Measurements from ENCODE around the gene RBFA.
A peak's percentile ranks its signal among the peaks of the same experiment; 100 is the strongest.
"Not testable (repeated sequence)": the region's sequence is repeated elsewhere in the genome, so short reads cannot be mapped to it uniquely, and the experiment has no call there.

Gene RBFA

GRCh38 chr18:80002468-80002867 is 31.8 kb upstream of the RBFA start:
- Histone ChIP-seq H3K36me3 (ENCODE audit: control insufficient read depth, insufficient read depth, low read length) (no peaks in the 10 kb centered on the region), H3K27ac (ENCODE audit: low read depth, low read length) (no peak overlapping the region)

GRCh38 chr18:80004600-80005342 is 29.5 kb upstream of the RBFA start:
- no peak overlapping the region for H3K9ac ChIP-seq (ENCODE audit: low read length)
- no peak overlapping the region for H3K27ac ChIP-seq (ENCODE audit: low read depth, low read length)
- H3K27me3 ChIP-seq (ENCODE audit: control insufficient read depth, insufficient read depth, low read length), result no peaks in the 10 kb centered on the region
- peaks cover 48% of the 10 kb centered on the region for H3K9me3 ChIP-seq (ENCODE audit: control insufficient read depth, insufficient read depth, low read depth, low read length)
- no peak overlapping the region for H3K4me3 ChIP-seq (ENCODE audit: low read depth, low read length)
- no peaks in the 10 kb centered on the region for H3K36me3 ChIP-seq (ENCODE audit: control insufficient read depth, insufficient read depth, low read length)
- no peaks in the 10 kb centered on the region for H3K4me1 ChIP-seq (ENCODE audit: control insufficient read depth, insufficient read depth, low read length)

More at GRCh38 chr18:80002468-80002867, 31.8 kb upstream of the RBFA start:
- Histone ChIP-seq H3K4me3 (ENCODE audit: low read depth, low read length) (no peak overlapping the region), H3K4me1 (ENCODE audit: control insufficient read depth, insufficient read depth, low read length) (no peaks in the 10 kb centered on the region), H3K9ac (ENCODE audit: low read length) (no peak overlapping the region), H3K9me3 (ENCODE audit: control insufficient read depth, insufficient read depth, low read depth, low read length) (peaks cover 34% of the 10 kb centered on the region), H3K27me3 (ENCODE audit: control insufficient read depth, insufficient read depth, low read length) (no peaks in the 10 kb centered on the region)

GRCh38 chr18:80006724-80007123 is 27.5 kb upstream of the RBFA start:
- H3K27me3 ChIP-seq (ENCODE audit: control insufficient read depth, insufficient read depth, low read length), result no peaks in the 10 kb centered on the region
- H3K4me1 ChIP-seq (ENCODE audit: control insufficient read depth, insufficient read depth, low read length), result no peaks in the 10 kb centered on the region
- H3K4me3 ChIP-seq (ENCODE audit: low read depth, low read length), result no peak overlapping the region
- peaks cover 36% of the 10 kb centered on the region for H3K9me3 ChIP-seq (ENCODE audit: control insufficient read depth, insufficient read depth, low read depth, low read length)
- H3K9ac ChIP-seq (ENCODE audit: low read length), result no peak overlapping the region
- H3K27ac ChIP-seq (ENCODE audit: low read depth, low read length), result 0 out of 2 replicates have a peak overlapping the region, but pooled peaks have one; percentile 41
- no peaks in the 10 kb centered on the region for H3K36me3 ChIP-seq (ENCODE audit: control insufficient read depth, insufficient read depth, low read length)

- H3K27ac ChIP-seq (ENCODE audit: low read depth, low read length), result no peak overlapping the region
Measured at GRCh38 chr18:80009661-80010550, 24.3 kb upstream of the RBFA start.

GRCh38 chr18:80010551-80010906 is 23.7 kb upstream of the RBFA start:
- Histone ChIP-seq H3K36me3 (ENCODE audit: control insufficient read depth, insufficient read depth, low read length) (no peaks in the 10 kb centered on the region), H3K27ac (ENCODE audit: low read depth, low read length) (no peak overlapping the region)

More at GRCh38 chr18:80009661-80010550, 24.3 kb upstream of the RBFA start:
- H3K9me3 ChIP-seq (ENCODE audit: control insufficient read depth, insufficient read depth, low read depth, low read length), result peaks cover 39% of the 10 kb centered on the region
- H3K4me3 ChIP-seq (ENCODE audit: low read depth, low read length), result no peak overlapping the region
- H3K36me3 ChIP-seq (ENCODE audit: control insufficient read depth, insufficient read depth, low read length), result no peaks in the 10 kb centered on the region
- no peak overlapping the region for H3K9ac ChIP-seq (ENCODE audit: low read length)
- H3K4me1 ChIP-seq (ENCODE audit: control insufficient read depth, insufficient read depth, low read length), result no peaks in the 10 kb centered on the region
- no peaks in the 10 kb centered on the region for H3K27me3 ChIP-seq (ENCODE audit: control insufficient read depth, insufficient read depth, low read length)

GRCh38 chr18:80011496-80012137 is 22.6 kb upstream of the RBFA start:
- H3K9me3 ChIP-seq (ENCODE audit: control insufficient read depth, insufficient read depth, low read depth, low read length), result peaks cover 39% of the 10 kb centered on the region
- H3K36me3 ChIP-seq (ENCODE audit: control insufficient read depth, insufficient read depth, low read length); H3K4me3 ChIP-seq (ENCODE audit: low read depth, low read length); H3K4me1 ChIP-seq (ENCODE audit: control insufficient read depth, insufficient read depth, low read length); H3K9ac ChIP-seq (ENCODE audit: low read length); H3K27me3 ChIP-seq (ENCODE audit: control insufficient read depth, insufficient read depth, low read length); H3K27ac ChIP-seq (ENCODE audit: low read depth, low read length): not testable (repeated sequence)

More at GRCh38 chr18:80010551-80010906, 23.7 kb upstream of the RBFA start:
- H3K4me3 ChIP-seq (ENCODE audit: low read depth, low read length), result no peak overlapping the region
- no peaks in the 10 kb centered on the region for H3K27me3 ChIP-seq (ENCODE audit: control insufficient read depth, insufficient read depth, low read length)
- no peak overlapping the region for H3K9ac ChIP-seq (ENCODE audit: low read length)
- H3K9me3 ChIP-seq (ENCODE audit: control insufficient read depth, insufficient read depth, low read depth, low read length), result peaks cover 39% of the 10 kb centered on the region
- no peaks in the 10 kb centered on the region for H3K4me1 ChIP-seq (ENCODE audit: control insufficient read depth, insufficient read depth, low read length)

GRCh38 chr18:80012714-80013113 is 21.5 kb upstream of the RBFA start:
- Histone ChIP-seq H3K4me3 (ENCODE audit: low read depth, low read length) (no peak overlapping the region), H3K27me3 (ENCODE audit: control insufficient read depth, insufficient read depth, low read length) (no peaks in the 10 kb centered on the region), H3K36me3 (ENCODE audit: control insufficient read depth, insufficient read depth, low read length) (no peaks in the 10 kb centered on the region), H3K4me1 (ENCODE audit: control insufficient read depth, insufficient read depth, low read length) (no peaks in the 10 kb centered on the region), H3K9me3 (ENCODE audit: control insufficient read depth, insufficient read depth, low read depth, low read length) (peaks cover 39% of the 10 kb centered on the region), H3K27ac (ENCODE audit: low read depth, low read length) (no peak overlapping the region), H3K9ac (ENCODE audit: low read length) (no peak overlapping the region)

GRCh38 chr18:80022613-80023012 is 11.6 kb upstream of the RBFA start:
- H3K9me3 ChIP-seq (ENCODE audit: control insufficient read depth, insufficient read depth, low read depth, low read length), result peaks cover 73% of the 10 kb centered on the region
- H3K27me3 ChIP-seq (ENCODE audit: control insufficient read depth, insufficient read depth, low read length), result no peaks in the 10 kb centered on the region
- no peak overlapping the region for H3K9ac ChIP-seq (ENCODE audit: low read length)
- no peaks in the 10 kb centered on the region for H3K36me3 ChIP-seq (ENCODE audit: control insufficient read depth, insufficient read depth, low read length)
- H3K4me1 ChIP-seq (ENCODE audit: control insufficient read depth, insufficient read depth, low read length), result no peaks in the 10 kb centered on the region
- no peak overlapping the region for H3K4me3 ChIP-seq (ENCODE audit: low read depth, low read length)
- no peak overlapping the region for H3K27ac ChIP-seq (ENCODE audit: low read depth, low read length)

GRCh38 chr18:80023173-80023572 is 11.1 kb upstream of the RBFA start:
- Histone ChIP-seq H3K36me3 (ENCODE audit: control insufficient read depth, insufficient read depth, low read length) (no peaks in the 10 kb centered on the region), H3K27ac (ENCODE audit: low read depth, low read length) (no peak overlapping the region), H3K9me3 (ENCODE audit: control insufficient read depth, insufficient read depth, low read depth, low read length) (peaks cover 73% of the 10 kb centered on the region), H3K4me1 (ENCODE audit: control insufficient read depth, insufficient read depth, low read length) (no peaks in the 10 kb centered on the region), H3K4me3 (ENCODE audit: low read depth, low read length) (no peak overlapping the region), H3K9ac (ENCODE audit: low read length) (no peak overlapping the region), H3K27me3 (ENCODE audit: control insufficient read depth, insufficient read depth, low read length) (no peaks in the 10 kb centered on the region)

- Histone ChIP-seq H3K4me3 (ENCODE audit: low read depth, low read length) (no peak overlapping the region), H3K27ac (ENCODE audit: low read depth, low read length) (no peak overlapping the region), H3K4me1 (ENCODE audit: control insufficient read depth, insufficient read depth, low read length) (no peaks in the 10 kb centered on the region), H3K9ac (ENCODE audit: low read length) (no peak overlapping the region), H3K27me3 (ENCODE audit: control insufficient read depth, insufficient read depth, low read length) (no peaks in the 10 kb centered on the region), H3K36me3 (ENCODE audit: control insufficient read depth, insufficient read depth, low read length) (no peaks in the 10 kb centered on the region), H3K9me3 (ENCODE audit: control insufficient read depth, insufficient read depth, low read depth, low read length) (peaks cover 48% of the 10 kb centered on the region)
Measured at GRCh38 chr18:80026363-80026762, 7.9 kb upstream of the RBFA start.

- H3K36me3 ChIP-seq (ENCODE audit: control insufficient read depth, insufficient read depth, low read length); H3K4me1 ChIP-seq (ENCODE audit: control insufficient read depth, insufficient read depth, low read length); H3K4me3 ChIP-seq (ENCODE audit: low read depth, low read length); H3K9ac ChIP-seq (ENCODE audit: low read length); H3K27me3 ChIP-seq (ENCODE audit: control insufficient read depth, insufficient read depth, low read length); H3K27ac ChIP-seq (ENCODE audit: low read depth, low read length): not testable (repeated sequence)
- H3K9me3 ChIP-seq (ENCODE audit: control insufficient read depth, insufficient read depth, low read depth, low read length), result peaks cover 34% of the 10 kb centered on the region
Measured at GRCh38 chr18:80027719-80028118, 6.5 kb upstream of the RBFA start.

All from HUES6 (cell line).